GM12878 (cell line): ENCODE data around the gene ZNF610. TPM values are rescaled to one million over a fixed set of nuclear protein-coding genes. Genes with fewer than 3 reads are reported as not detected.

ENCODE experiments used
- CBFB ChIP-seq: IDR thresholded peaks from 2 replicates; pipeline ENCODE4 v1.6.1; 2016; ENCODE audit warnings: antibody characterized with exemption, low read depth
- CBX5 ChIP-seq: sonication (generic); IDR thresholded peaks from 2 replicates; pipeline ENCODE4 v1.6.1; 2016; ENCODE audit warnings: low read depth, moderate library complexity, mild to moderate bottlenecking, inconsistent platforms
- CREM ChIP-seq: IDR thresholded peaks from 2 replicates; pipeline ENCODE4 v1.6.1; 2014; ENCODE audit warnings: antibody characterized with exemption, low read depth
- CTCF ChIP-seq, 3 experiments: IDR thresholded peaks in 2 of 3; conservative IDR thresholded peaks in 1 of 3; 2 replicates each; pipeline ENCODE4 v1.5.1; 2011; ENCODE audit warnings: low read depth in 3 of 3, low read length in 3 of 3, mild to moderate bottlenecking in 3 of 3, control low read depth in 2 of 3, moderate library complexity in 2 of 3, inconsistent platforms in 1 of 3, mixed read lengths in 1 of 3; ENCODE audit not compliant: control insufficient read depth in 2 of 3, insufficient read depth in 1 of 3; ENCODE audit errors: extremely low read depth in 1 of 3
- DPF2 ChIP-seq: fragments of 450-650 bp; IDR thresholded peaks from 2 replicates; pipeline ENCODE4 v1.6.1; 2017; ENCODE audit warnings: mild to moderate bottlenecking
- E2F4 ChIP-seq: IDR thresholded peaks from 2 replicates; pipeline ENCODE4 v1.6.1; 2012; ENCODE audit warnings: low read depth, low read length, improper control_type of control experiment
- EZH2 ChIP-seq: IDR thresholded peaks from 2 replicates; pipeline ENCODE4 v1.6.1; 2012; ENCODE audit warnings: low read depth, mild to moderate bottlenecking, control low read depth, inconsistent platforms, low read length, borderline replicate concordance; ENCODE audit not compliant: control insufficient read depth
- FOXM1 ChIP-seq: IDR thresholded peaks from 2 replicates; pipeline ENCODE4 v1.6.1; 2012; ENCODE audit warnings: low read depth, mild to moderate bottlenecking, inconsistent platforms, low read length, moderate library complexity
- HCFC1 ChIP-seq: fragments of 150-350 bp; IDR thresholded peaks from 2 replicates; pipeline ENCODE4 v1.6.1; 2014; ENCODE audit warnings: low read length
- HDGF ChIP-seq: fragments of 450-650 bp; IDR thresholded peaks from 2 replicates; pipeline ENCODE4 v1.6.1; 2016; ENCODE audit warnings: antibody characterized with exemption
- HSF1 ChIP-seq: fragments of 150-350 bp; IDR thresholded peaks from 2 replicates; pipeline ENCODE4 v1.6.1; 2014; ENCODE audit warnings: mild to moderate bottlenecking, low read depth, low read length
- KDM1A ChIP-seq: fragments of 200-600 bp; sonication (generic); IDR thresholded peaks from 2 replicates; pipeline ENCODE4 v1.6.1; 2016; ENCODE audit warnings: borderline replicate concordance
- KLF5 ChIP-seq: fragments of 450-650 bp; IDR thresholded peaks from 2 replicates; pipeline ENCODE4 v1.6.1; 2014; ENCODE audit warnings: mild to moderate bottlenecking; ENCODE audit not compliant: partially characterized antibody
- MYB ChIP-seq: fragments of 150-350 bp; IDR thresholded peaks from 2 replicates; pipeline ENCODE4 v1.6.1; 2014; ENCODE audit warnings: mild to moderate bottlenecking, low read depth, low read length, borderline replicate concordance
- NFYB ChIP-seq: IDR thresholded peaks from 2 replicates; pipeline ENCODE4 v1.6.1; 2011; ENCODE audit warnings: low read depth, mild to moderate bottlenecking, low read length, improper control_type of control experiment, moderate library complexity; ENCODE audit not compliant: insufficient read depth
- NR2C2 ChIP-seq: IDR thresholded peaks from 2 replicates; pipeline ENCODE4 v1.6.1; 2011; ENCODE audit warnings: borderline replicate concordance, low read depth; ENCODE audit not compliant: control insufficient read depth, insufficient read length
- SIN3A ChIP-seq: IDR thresholded peaks from 2 replicates; pipeline ENCODE4 v1.6.1; 2012; ENCODE audit warnings: low read depth, low read length, improper control_type of control experiment
- SMAD1 ChIP-seq: fragments of 450-650 bp; IDR thresholded peaks from 2 replicates; pipeline ENCODE4 v1.6.1; 2018; ENCODE audit warnings: mild to moderate bottlenecking, low read depth; ENCODE audit not compliant: partially characterized antibody
- SREBF2 ChIP-seq: IDR thresholded peaks from 2 replicates; pipeline ENCODE4 v1.6.1; 2012; ENCODE audit warnings: mild to moderate bottlenecking, low read length
- STAT3 ChIP-seq: IDR thresholded peaks from 2 replicates; pipeline ENCODE4 v1.6.1; 2011; ENCODE audit warnings: low read depth, low read length, improper control_type of control experiment
- WRNIP1 ChIP-seq: IDR thresholded peaks from 2 replicates; pipeline ENCODE4 v1.6.1; 2011; ENCODE audit warnings: low read depth, low read length, improper control_type of control experiment, borderline replicate concordance
- ZNF687 ChIP-seq: fragments of 450-650 bp; IDR thresholded peaks from 2 replicates; pipeline ENCODE4 v1.6.1; 2017; ENCODE audit warnings: mild to moderate bottlenecking, moderate library complexity
- polyA plus RNA-seq, 11 experiments: library from polyadenylated mRNA; depleted of rRNA in 4 of 11; unstranded in 6 of 11; stranded (reverse) in 5 of 11; fragments of >200 nt; fragmentation: Nextera tagmentation in 4 of 11; fragmentation: Illumina TruSeq in 1 of 11; extraction: Ambion mirVana in 4 of 11; extraction: Trizol in 1 of 11; gene quantifications; 1 replicate in 1 of 11; 2 replicates in 10 of 11; pipeline versions ENCODE4 v1.2.1 to v1.2.3, GENCODE V29; 2011 to 2016; ENCODE audit warnings: inconsistent platforms in 2 of 11, missing spikeins in 2 of 11, low read depth in 1 of 11
- total RNA-seq, 4 experiments: library from RNA; depleted of rRNA in 3 of 4; stranded (reverse); fragments of >200 nt in 3 of 4; fragmentation: Illumina TruSeq in 1 of 4; extraction: Trizol in 1 of 4; gene quantifications; 2 replicates each; pipeline versions ENCODE4 v1.2.1 to v1.2.3, GENCODE V29; 2013 to 2021

The ZNF610 gene
- total and polyA plus RNA-seq, 10 of the 15 experiments (the other 5 are each of a cell fraction or from before 2014, with no cell fraction given), result 0.11 to 1.2 (median 0.53) TPM

GRCh38 chr19:52296773-52297600 is 39.1 kb upstream of the ZNF610 start, which contains the start of gene ZNF480 (continued):
- no peak for TF ChIP-seq CREM
- TF ChIP-seq SIN3A, result no peak; the same call in 1 of the 2 replicates
- no peak for TF ChIP-seq CBX5
- no peak for TF ChIP-seq HSF1
- TF ChIP-seq CTCF (IDR thresholded peaks at IDR 0.05 in 2 of 3, conservative IDR thresholded peaks at IDR 0.05 in 1 of 3; ENCODE audit: control insufficient read depth in 2 of 3, extremely low read depth in 1 of 3, insufficient read depth in 1 of 3, low read depth in 3 of 3, low read length in 3 of 3), result peak in 1 of 3 experiments; percentile 25; a peak in 1 of 6 replicates
- TF ChIP-seq EZH2, result no peak
- TF ChIP-seq KDM1A, result no peak
- TF ChIP-seq STAT3, result no peak
- TF ChIP-seq NR2C2, result no peak
- TF ChIP-seq HCFC1, result no peak
- no peak for TF ChIP-seq WRNIP1
- no peak for TF ChIP-seq CBFB
- TF ChIP-seq DPF2, result no peak
- TF ChIP-seq E2F4, result no peak
- TF ChIP-seq SMAD1, result no peak
- no peak for TF ChIP-seq NFYB
- TF ChIP-seq SREBF2, result no peak
- TF ChIP-seq KLF5, result no peak
- no peak for TF ChIP-seq HDGF
- TF ChIP-seq MYB, result no peak
- TF ChIP-seq ZNF687, result no peak
- no peak for TF ChIP-seq FOXM1
